Activated CD8-positive, alpha-beta memory T cell treated with anti-CD3 and anti-CD28 coated beads for 4 hours (primary cell): Measurements from ENCODE around the gene HOXB1.
"Not testable (repeated sequence)": the region's sequence is repeated elsewhere in the genome, so short reads cannot be mapped to it uniquely, and the experiment has no call there.

Source experiments
- DNase-seq, 2 donors: peaks; one replicate each; pipeline ENCODE4 v3.0.0-alpha.2; 2020; ENCODE audit warnings: low read depth in 2 of 2

HOXB1 gene

GRCh38 chr17:48543107-48543853 is 12.5 kb upstream of the HOXB1 start:
- no peak for DNase-seq

- no peak for DNase-seq
Observed at GRCh38 chr17:48542698-48543106, 11.9 kb upstream of the HOXB1 start.

- DNase-seq = no peak
Observed at GRCh38 chr17:48542114-48542656, 11.4 kb upstream of the HOXB1 start.

- no peak for DNase-seq
Observed at GRCh38 chr17:48541577-48542113, 10.8 kb upstream of the HOXB1 start.

GRCh38 chr17:48541036-48541576 is 10.3 kb upstream of the HOXB1 start:
- no peak for DNase-seq

- DNase-seq = no peak
Observed at GRCh38 chr17:48540213-48540612, 9.4 kb upstream of the HOXB1 start.

GRCh38 chr17:48539177-48539576 is 8.4 kb upstream of the HOXB1 start:
- no peak for DNase-seq

GRCh38 chr17:48537316-48537715 is 6.5 kb upstream of the HOXB1 start:
- no peak for DNase-seq

- DNase-seq = not testable (repeated sequence)
Observed at GRCh38 chr17:48535793-48536559, 5.2 kb upstream of the HOXB1 start.

GRCh38 chr17:48532261-48532660 is 1.4 kb upstream of the HOXB1 start:
- no peak for DNase-seq

- no peak for DNase-seq
Observed at GRCh38 chr17:48530208-48530886, 464 bp downstream of the HOXB1 start.

GRCh38 chr17:48529683-48530009 is 1.2 kb downstream of the HOXB1 start:
- no peak for DNase-seq

- no peak for DNase-seq
Observed at GRCh38 chr17:48528936-48529682, 1.7 kb downstream of the HOXB1 start.

- DNase-seq = no peak
Observed at GRCh38 chr17:48528153-48528935, 2.5 kb downstream of the HOXB1 start.

GRCh38 chr17:48527547-48527932 is 3.3 kb downstream of the HOXB1 start:
- DNase-seq = no peak

GRCh38 chr17:48526608-48527546 is 3.9 kb downstream of the HOXB1 start:
- DNase-seq = no peak

GRCh38 chr17:48523010-48523409 is 7.8 kb downstream of the HOXB1 start:
- no peak for DNase-seq

GRCh38 chr17:48522031-48522653 is 8.7 kb downstream of the HOXB1 start:
- no peak for DNase-seq

- DNase-seq = no peak
Observed at GRCh38 chr17:48520631-48521079, 10.2 kb downstream of the HOXB1 start.
